HG02840 (cell line): ENCODE results near the gene ARHGAP9.
A peak's percentile ranks its signal among the peaks of the same experiment; 100 is the strongest.

Source experiments
- ATAC-seq: cut with Tn5 transposase; IDR thresholded peaks from one replicate; pipeline ENCODE4 v1.9.1; 2021; ENCODE audit warnings: mild to moderate bottlenecking, moderate library complexity, moderate number of reproducible peaks; ENCODE audit not compliant: unreplicated experiment, low FRiP score

Gene ARHGAP9

DNA sequence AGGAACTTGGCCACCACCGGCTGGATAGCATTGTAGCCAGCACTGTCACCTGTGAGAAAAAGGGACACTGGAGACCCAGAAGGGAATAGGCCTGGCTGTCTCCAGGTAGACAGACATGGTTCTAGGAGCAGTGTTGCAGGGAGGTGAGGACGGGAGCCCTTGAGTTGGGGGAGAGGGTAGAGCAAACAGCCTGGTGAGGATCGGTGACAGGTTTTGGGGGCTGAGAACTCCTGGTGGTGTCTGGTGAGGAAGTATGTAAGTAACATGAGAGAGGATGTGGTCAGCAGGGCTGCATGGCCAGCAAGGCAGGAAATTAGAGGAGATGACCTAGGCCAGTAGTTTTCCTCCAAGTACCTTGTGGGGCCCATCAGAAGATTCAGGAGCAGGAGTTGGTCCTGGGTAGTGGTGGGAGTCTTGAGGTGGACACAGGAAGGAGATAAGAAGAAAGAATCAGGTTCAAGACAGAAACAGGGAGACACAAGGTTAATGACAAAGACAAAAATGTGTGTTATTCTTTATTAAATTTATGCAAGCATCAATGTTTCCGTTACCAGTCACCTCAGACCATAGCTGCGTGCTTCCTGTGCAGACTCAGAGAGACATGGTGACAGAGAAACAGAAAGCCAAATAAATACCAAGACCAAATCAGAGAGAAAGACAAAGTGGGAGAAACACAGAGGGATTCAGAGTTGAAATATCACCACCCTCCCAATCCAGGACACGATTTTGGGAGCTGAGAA is at the start of gene ARHGAP9:
Gene ARHGAP9 (minus strand): TSS at position 491 of the 740 bp plus-strand sequence. CDS start 460 bp downstream, at position 31.
- no peak for ATAC-seq

DNA sequence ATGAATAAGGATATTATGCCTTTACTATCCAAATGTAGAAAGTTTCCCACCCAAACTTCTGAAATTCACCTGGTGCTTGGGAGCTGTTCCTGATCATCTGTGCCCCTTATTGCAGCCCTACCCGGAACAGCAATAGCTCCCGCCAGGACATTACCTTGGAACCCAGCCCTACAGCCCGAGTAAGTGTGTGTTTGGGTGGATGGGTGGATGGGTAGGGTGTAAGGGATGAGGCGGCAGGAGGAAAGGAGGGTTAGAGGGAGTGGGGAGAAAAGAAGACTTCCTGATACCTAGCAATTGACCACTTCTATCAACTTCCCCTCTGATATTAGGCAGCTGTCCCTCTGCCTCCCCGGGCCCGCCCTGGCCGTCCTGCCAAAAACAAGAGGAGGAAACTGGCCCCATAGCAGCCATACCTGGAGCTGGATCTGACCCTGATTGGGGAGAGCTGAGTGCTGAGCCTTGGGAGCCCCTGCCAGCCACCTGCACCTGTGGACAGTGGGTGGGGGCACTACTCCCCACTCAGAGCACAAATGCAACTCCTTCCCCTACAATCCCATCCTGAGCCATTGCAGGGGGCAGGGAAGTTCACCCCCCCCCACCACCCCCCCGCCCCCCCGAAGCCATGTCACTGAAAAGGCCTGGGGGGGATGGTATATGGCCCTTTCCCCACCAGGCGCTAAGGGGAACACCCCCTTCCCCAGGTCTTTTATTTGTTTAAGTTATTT is 49.3 kb upstream of the ARHGAP9 start:
- no peak for ATAC-seq

DNA sequence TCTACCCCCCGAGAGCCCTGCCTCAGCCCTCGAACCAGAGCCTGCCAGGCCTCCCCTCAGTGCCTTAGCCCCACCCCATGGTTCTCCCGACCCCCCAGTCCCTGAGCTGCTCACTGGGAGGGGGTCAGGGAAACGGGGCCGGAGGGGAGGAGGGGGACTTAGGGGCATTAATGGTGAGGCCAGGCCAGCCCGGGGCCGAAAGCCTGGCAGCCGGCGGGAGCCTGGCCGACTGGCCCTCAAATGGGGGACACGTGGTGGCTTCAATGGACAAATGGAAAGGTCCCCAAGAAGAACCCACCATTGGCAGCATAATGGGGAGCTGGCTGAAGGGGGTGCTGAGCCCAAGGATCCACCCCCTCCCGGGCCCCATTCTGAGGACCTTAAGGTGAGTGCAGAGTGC is 48.5 kb upstream of the ARHGAP9 start:
- no peak for ATAC-seq

DNA sequence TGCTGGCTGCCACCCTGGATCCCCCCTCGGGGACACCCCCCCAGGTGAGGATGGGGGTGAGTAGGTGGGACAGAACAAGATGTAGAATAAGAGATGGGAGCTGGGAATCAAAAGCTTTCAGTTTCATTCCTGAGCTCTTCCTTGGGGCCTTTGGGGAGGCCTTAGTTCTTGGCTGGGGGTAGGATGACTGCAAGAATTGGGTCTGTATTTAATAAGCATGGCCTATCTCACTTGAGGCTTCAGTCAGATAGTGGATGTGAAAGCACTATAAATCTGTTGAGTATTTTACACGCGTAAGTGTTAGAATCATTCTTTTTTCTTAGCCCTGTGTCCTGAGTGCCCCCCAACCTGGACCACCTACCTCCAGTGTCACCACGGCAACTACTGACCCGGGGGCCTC is 47.5 kb upstream of the ARHGAP9 start:
- ATAC-seq: no peak

DNA sequence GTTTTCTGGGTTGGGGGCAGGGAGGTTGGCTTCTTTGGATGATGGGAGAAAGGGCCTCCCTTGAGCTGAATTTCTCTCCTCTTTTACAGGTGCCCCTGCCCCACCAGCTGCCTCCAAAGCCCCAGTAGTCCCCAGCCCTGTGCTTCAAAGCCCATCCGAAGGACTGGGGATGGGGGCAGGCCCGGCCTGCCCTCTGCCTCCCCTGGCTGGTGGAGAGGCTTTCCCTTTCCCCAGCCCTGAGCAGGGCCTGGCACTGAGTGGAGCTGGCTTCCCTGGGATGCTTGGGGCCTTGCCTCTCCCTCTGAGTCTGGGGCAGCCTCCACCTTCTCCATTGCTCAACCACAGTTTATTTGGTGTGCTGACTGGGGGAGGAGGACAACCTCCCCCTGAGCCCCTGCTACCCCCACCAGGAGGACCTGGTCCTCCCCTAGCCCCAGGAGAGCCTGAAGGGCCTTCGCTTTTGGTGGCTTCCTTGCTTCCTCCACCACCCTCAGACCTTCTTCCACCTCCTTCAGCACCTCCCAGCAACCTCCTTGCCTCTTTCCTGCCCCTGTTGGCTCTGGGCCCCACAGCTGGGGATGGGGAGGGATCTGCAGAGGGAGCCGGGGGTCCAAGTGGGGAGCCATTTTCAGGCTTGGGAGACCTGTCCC is 46.9 kb upstream of the ARHGAP9 start:
- no peak for ATAC-seq

DNA sequence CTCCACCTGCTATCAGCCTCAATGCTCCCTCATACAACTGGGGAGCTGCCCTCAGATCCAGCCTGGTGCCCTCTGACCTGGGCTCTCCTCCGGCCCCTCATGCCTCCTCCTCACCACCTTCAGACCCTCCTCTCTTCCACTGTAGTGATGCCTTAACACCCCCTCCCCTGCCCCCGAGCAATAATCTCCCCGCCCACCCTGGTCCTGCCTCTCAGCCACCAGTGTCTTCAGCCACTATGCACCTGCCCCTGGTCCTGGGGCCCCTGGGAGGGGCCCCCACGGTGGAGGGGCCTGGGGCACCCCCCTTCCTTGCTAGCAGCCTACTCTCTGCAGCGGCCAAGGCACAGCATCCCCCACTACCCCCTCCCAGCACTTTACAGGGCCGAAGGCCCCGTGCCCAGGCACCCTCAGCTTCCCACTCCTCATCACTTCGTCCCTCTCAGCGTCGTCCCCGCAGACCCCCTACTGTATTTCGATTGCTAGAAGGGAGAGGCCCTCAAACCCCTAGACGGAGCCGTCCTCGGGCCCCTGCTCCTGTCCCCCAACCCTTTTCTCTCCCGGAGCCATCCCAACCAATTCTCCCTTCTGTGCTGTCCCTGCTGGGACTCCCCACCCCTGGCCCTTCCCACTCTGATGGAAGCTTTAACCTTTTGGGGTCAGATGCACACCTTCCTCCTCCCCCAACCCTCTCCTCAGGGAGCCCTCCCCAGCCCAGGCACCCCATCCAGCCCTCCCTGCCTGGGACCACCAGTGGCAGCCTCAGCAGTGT is 46.1 kb upstream of the ARHGAP9 start:
- no peak for ATAC-seq

DNA sequence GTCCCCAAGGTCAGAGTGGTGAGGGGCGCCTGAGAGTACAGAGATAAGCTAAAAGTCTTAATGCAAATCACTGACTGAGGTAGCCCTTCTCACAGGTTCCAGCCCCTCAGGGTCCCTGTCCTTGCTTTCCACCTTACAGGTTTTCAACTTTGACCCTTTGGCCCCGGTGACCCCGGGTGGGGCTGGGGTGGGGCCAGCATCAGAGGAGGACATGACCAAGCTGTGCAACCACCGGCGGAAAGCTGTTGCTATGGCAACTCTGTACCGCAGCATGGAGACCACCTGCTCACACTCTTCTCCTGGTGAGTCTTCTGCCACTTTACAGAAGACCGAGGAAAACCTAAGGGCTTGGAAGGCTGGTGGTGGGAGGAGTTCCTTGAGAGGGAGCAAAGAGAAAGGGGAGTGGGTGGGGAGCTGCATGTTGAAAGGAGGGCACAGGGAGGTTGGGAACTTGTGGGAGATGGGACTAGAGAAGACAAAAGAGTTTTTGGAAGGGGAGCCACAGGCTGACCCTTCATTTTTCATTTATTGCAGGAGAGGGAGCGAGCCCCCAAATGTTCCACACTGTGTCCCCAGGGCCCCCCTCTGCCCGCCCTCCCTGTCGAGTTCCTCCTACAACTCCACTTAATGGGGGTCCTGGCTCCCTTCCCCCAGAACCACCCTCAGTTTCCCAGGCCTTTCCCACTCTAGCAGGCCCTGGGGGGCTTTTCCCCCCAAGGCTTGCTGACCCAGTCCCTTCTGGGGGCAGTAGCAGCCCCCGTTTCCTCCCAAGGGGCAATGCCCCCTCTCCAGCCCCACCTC is 45.3 kb upstream of the ARHGAP9 start:
- ATAC-seq: no peak

DNA sequence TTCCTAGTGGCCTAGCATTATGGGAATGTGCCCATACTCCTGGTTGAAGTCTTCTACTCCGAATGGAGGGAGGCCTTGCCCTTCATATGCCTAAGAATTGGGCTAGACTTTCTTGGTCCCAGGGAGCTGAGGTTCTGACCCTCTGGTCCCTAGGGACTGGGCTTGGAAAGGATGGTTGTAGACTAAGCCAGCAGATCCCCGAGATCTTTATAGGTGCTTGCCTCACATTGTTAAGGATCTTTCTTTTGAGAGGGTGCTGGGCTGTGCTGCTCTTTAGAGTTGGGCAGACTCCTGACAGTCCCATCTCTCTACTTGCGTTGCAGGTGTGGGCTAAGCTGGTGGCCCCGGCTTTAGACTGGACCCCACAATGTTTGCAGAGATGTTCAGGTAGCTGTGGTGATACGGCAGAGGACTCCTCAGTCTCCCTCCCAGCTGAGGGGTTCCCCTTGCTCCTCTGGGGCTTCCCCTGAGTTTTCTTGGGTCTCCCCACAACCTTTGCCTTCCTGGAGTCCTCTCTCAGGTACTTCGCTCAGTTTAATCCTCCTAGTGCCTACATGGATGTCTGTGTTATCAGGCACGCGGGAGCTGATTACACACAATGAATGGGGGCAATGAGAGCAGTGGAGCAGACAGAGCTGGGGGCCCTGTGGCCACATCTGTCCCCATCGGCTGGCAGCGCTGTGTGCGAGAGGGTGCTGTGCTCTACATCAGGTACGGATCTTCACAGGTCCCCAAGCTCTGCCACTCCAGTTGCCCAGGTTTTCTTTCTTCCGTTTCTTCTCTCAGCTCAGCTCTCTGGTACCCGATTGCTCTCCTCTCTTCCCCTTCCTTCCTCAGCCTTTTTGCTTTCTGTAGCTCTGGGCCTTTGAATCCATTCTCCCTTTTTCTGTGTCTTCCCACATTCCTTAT is 44.3 kb upstream of the ARHGAP9 start:
- ATAC-seq: no peak

DNA sequence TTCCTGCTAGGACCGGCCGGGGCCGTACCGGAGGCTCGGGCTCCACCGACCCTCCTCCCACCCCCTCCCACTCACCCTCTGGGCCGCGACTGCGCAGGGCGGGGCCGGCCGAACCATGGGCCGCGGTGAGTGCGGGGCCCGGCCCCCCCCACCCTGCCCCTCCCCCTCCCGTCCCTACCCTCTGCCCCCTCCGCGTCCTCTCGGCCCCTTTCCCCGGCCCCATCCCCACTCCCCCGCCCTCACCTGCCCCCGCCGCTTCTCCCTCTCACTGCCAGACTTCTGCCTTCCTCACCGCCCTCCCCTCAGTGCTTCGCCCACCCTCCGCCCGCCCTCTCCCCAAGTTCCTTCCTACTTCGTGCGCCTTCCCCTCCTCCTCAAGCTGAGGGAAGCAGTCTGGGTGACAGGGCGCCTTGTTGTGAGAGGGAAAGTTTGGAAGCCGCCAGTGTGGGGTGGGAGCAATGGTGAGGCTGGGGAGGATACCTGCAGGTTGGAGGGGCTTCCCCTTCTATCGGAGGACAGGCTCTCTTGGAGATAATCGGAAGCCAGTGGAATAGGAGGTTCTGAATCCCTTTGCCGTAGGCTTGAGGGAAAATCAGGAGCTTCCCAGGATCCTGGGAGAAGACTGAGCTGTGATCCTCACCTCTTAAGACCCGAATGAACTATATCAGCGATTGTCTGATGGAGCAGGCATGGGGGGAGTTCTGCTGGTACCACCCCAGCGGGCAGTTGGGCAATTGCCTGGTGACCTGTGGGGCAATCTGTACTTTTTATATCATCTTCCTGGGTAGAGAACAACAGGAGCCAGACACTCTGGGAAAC is 43.4 kb upstream of the ARHGAP9 start:
- ATAC-seq: no peak

DNA sequence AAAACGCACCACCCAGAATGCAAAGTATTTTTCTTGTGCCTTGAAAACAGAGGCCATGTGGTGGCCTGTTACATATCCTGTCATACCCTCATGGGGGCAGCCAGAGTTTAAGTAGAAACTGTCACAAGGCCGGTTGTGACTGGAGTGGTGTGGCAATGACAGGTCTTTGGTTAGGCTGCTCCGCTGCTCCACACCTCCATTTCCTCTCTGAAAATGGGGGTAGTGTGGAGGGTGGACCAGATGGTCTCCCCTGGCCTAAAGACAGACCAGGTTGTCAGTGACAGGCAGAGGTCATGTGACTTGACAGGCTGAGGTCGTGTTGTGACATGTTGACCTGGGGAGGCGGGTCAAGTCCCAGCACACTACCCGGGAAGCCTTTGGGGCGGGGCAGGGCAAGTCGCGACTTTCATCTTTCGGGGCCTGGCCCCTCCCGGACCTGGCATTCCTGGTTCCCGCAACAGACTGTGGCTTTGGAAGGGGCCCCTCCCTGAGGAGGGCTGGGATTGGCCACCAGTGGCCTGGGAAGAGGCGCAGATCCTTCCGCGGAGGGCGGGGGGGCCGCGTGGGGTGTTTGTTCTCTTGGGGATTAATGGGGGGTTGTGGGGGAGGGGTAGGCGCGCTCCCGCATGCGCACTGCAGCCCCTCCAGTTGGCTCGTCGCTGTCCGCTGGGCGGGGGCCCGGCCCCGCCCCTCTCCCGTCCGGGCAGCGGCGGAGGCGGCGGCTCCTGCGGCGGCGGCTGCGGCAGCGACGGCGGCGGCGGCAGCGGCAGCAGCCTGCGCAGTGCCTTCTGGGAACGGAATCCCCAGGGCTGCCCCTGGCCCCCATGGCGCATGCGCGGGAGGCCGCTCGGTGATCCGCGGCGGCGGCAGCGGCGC is 42.6 kb upstream of the ARHGAP9 start, which contains the start of gene MBD6:
Gene MBD6 (plus strand): TSS at position 814 of the 876 bp plus-strand sequence. CDS start 1,480 bp downstream, outside the sequence.
- peak; percentile 35 for ATAC-seq

DNA sequence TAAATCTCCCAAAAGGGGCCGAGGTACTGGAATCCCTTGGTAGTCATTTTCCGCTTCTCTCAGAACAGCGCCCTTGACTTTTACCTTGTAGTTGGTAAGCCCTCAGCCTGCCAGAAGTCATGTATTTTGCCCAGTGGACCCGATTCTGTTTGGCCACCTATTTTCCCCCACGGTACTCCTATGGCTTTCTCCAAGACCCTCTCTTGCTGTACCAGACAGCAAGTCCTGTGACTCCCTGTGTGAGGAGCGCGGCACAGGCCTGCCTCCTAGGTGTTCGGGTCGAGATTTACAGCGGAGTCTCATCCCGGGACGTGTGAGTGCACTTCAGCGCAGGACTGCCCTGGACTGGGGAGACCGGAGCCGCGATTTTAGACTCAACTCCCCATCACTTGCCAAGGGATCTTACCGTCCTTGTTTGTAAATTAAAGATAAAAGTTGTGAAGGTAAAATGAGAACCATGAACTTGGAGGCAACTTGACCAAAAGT is 41.9 kb upstream of the ARHGAP9 start:
- no peak for ATAC-seq

DNA sequence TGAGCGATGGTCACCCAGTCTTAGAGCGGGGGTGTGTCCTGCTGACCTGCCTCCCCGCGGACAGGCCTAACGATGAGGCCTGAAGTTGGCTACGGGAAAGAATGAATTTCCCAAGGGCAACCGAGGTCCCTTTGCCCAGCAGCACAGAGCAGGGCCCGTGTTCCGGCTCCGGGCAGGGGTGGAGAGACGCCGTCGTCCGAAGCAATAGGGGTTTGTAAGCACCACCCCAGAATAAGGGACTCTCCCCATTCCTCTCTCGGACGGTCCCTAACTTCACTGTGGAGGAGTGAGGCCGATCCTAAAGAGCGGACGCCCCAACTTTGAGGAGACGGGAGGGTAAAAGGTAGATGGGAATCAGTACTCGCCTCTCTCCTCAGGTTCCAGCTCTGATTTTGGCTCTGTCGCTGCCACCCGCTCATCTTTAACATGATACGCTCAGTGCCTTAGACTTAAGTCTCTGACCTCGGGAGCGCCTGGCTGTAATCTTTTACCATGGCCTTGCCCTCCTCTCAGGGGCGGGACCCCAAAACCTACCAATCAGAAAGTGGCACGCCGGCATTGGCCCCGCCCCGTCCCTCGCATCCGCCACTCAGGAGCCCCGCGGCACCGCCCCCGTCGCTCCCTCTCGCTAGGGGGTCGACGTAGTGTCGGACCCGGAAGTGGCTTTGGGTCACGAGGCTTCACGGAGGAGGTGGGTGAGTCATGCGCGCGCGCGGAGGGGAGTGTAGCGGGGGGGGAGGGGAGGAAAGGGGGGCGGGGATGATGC is 40.6 kb upstream of the ARHGAP9 start, which contains the start of gene DDIT3:
Gene DDIT3 (minus strand): TSS at position 462 of the 766 bp plus-strand sequence. CDS start 3,108 bp downstream, outside the sequence.
- ATAC-seq: peak; percentile 54

DNA sequence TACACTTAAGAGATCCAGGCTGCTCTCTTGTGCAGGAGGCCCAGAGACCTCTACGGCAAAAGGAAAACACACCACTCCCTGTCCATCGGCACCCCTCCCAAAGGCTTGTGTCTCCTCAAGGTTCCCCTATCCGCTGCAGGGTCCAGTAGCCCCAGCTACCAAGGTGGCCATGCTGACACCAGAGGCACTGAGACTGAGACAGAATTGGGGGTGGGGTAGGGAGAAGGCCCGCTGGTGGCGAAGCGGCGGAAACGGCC is 40.1 kb upstream of the ARHGAP9 start:
- peak; percentile 1 for ATAC-seq

DNA sequence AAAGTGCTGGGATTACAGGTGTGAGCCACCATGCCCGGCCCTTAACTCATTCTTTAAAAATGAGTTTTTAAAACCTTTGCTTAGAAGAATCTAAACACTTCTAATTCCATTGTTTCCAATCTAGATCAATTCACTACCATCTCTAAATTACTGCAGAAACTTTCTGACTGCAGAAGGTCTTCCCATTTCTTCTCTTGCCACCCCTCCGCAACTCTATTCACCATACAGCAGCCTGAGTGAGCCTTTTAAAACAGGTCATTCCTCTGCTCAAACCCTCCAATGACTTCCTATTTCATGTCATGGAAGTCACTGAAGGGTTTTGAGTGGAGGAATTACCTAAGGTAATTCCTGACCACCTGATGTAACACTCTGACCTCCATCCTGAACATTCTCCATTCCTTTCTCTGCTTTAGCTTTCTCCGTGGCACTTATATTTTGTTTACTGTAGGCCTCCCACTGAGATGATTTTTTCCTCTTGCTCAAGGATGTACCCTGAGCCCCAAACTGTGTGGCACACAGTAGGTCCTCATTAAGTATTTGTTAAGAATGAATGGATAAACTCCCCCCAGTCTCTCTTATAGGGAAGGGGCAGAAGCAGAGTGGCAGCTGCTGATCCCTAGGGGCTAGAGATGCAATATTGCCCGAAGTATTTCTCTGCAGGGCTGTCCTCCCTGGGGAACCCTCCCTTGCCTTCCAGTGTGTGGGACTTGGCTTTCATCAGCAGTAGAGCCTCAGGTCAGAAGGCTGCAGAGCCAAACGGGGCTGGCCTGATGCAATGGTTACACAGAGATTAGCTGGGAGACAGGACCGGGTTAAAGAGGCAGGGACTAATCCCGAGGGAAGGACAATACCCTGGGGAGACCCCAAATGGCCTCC is 39.5 kb upstream of the ARHGAP9 start:
- no peak for ATAC-seq

DNA sequence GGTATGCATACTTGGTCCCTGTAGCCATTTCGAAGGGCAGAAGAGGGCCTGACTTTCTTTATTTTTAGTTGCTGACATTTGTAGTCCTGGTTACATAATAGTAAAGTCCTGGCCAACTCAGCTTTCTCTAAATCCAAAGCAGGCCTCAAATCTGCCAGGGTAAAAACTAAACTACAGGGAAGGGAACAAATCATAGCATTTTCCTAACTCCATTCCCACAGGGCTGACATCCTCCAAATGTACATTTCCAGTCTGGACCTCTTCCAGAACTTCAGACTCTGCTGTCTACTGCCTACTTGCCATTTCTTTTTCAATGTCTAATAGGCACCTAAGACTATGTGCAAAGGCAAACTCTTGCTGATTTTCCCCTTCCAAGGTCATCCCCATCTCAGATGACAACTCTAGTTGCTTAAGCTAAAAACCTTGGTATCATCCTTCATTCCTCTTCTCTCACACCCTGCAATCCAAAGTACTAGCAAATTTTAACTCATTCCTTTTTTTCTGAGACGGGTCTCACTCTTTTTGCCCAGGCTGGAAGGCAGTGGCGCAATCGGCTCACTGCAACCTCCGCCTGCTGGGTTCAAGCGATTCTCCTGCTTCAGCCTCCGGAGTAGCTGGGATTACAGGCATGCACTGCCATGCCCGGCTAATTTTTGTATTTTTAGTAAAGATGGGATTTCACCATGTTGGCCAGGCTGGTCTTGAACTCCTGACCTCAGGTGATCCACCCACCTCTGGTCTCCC is 38.7 kb upstream of the ARHGAP9 start:
- no peak for ATAC-seq
